Measurements from ENCODE around the gene STARD8.

STARD8 gene

GRCh38 chrX:68691921-68692320 lies 44.5 kb downstream of the STARD8 start:
- no peak for DNase-seq (ENCODE audit: low read depth)

- DNase-seq (ENCODE audit: low read depth): no peak
Measured at GRCh38 chrX:68692651-68693050, 45.2 kb downstream of the STARD8 start.

- no peak for DNase-seq (ENCODE audit: low read depth)
Measured at GRCh38 chrX:68693481-68694434, 46.3 kb downstream of the STARD8 start.

- no peak for DNase-seq (ENCODE audit: low read depth)
Measured at GRCh38 chrX:68694435-68695205, 47.2 kb downstream of the STARD8 start.

- no peak for DNase-seq (ENCODE audit: low read depth)
Measured at GRCh38 chrX:68695206-68695845, 47.9 kb downstream of the STARD8 start.

- DNase-seq (ENCODE audit: low read depth): no peak
Measured at GRCh38 chrX:68696267-68696990, 49.0 kb downstream of the STARD8 start.

GRCh38 chrX:68697036-68697435 lies 49.6 kb downstream of the STARD8 start:
- DNase-seq (ENCODE audit: low read depth): no peak

- no peak for DNase-seq (ENCODE audit: low read depth)
Measured at GRCh38 chrX:68697465-68698125, 50.1 kb downstream of the STARD8 start.

GRCh38 chrX:68698942-68699341 lies 51.5 kb downstream of the STARD8 start:
- no peak for DNase-seq (ENCODE audit: low read depth)

GRCh38 chrX:68699960-68700746 lies 52.7 kb downstream of the STARD8 start:
- no peak for DNase-seq (ENCODE audit: low read depth)

GRCh38 chrX:68703369-68703768 lies 55.9 kb downstream of the STARD8 start:
- no peak for DNase-seq (ENCODE audit: low read depth)

GRCh38 chrX:68703846-68704245 lies 56.4 kb downstream of the STARD8 start:
- no peak for DNase-seq (ENCODE audit: low read depth)

GRCh38 chrX:68705986-68706385 lies 58.5 kb downstream of the STARD8 start:
- no peak for DNase-seq (ENCODE audit: low read depth)

GRCh38 chrX:68708503-68709290 lies 61.2 kb downstream of the STARD8 start:
- no peak for DNase-seq (ENCODE audit: low read depth)

- DNase-seq (ENCODE audit: low read depth): no peak
Measured at GRCh38 chrX:68710870-68711576, 63.6 kb downstream of the STARD8 start.

GRCh38 chrX:68711845-68712244 lies 64.4 kb downstream of the STARD8 start:
- DNase-seq (ENCODE audit: low read depth): no peak

- no peak for DNase-seq (ENCODE audit: low read depth)
Measured at GRCh38 chrX:68714856-68715255, 67.4 kb downstream of the STARD8 start.

GRCh38 chrX:68717196-68717595 lies 69.7 kb downstream of the STARD8 start:
- DNase-seq (ENCODE audit: low read depth): no peak

Data from stimulated activated CD8-positive, alpha-beta memory T cell treated with anti-CD3 and anti-CD28 coated beads, Interleukin-15, amount 100 ng/mL, for 24 hours (primary cell).